Thyroid gland (tissue), 4 donors: ENCODE data around the gene GRIA1. TPM values are rescaled to one million over a fixed set of nuclear protein-coding genes. Genes with fewer than 3 reads are reported as not detected.

Experiments
- DNase-seq, 2 donors: peaks; one replicate each; pipeline ENCODE4 v3.0.0-alpha.2; 2019
- H3K27ac ChIP-seq, 3 donors: fragments of 200-600 bp; sonication (generic); 1 replicate in 2 of 3; 2 replicates in 1 of 3; pipeline ENCODE4 v1.5.1; 2016 to 2019; ENCODE audit warnings: mild to moderate bottlenecking in 1 of 3, moderate library complexity in 1 of 3
- H3K27me3 ChIP-seq: fragments of 200-600 bp; sonication (generic); one replicate; pipeline ENCODE4 v1.5.1; 2019
- H3K36me3 ChIP-seq, 2 donors: fragments of 200-600 bp; sonication (generic); one replicate each; pipeline ENCODE4 v1.5.1; 2016 to 2019
- H3K4me1 ChIP-seq, 2 donors: fragments of 200-600 bp; sonication (generic); one replicate each; pipeline ENCODE4 v1.5.1; 2017 to 2019
- H3K4me3 ChIP-seq, 3 donors: fragments of 200-600 bp; sonication (generic); replicated peaks in 1 of 3; 1 replicate in 2 of 3; 2 replicates in 1 of 3; pipeline ENCODE4 v1.5.1; 2016; ENCODE audit warnings: mild to moderate bottlenecking in 1 of 3
- H3K9me3 ChIP-seq: fragments of 200-600 bp; sonication (generic); one replicate; pipeline ENCODE4 v1.5.1; 2017
- CTCF ChIP-seq, 6 experiments: fragments of 200-600 bp in 3 of 6; fragments of 450-650 bp in 3 of 6; sonication (generic) in 3 of 6; IDR thresholded peaks; one replicate each; pipeline ENCODE4 v1.5.1; 2016 to 2019; ENCODE audit warnings: antibody characterized with exemption in 6 of 6, mild to moderate bottlenecking in 2 of 6, inconsistent platforms in 1 of 6, moderate library complexity in 1 of 6
- POLR2A ChIP-seq, 2 donors: fragments of 450-650 bp; IDR thresholded peaks; one replicate each; pipeline ENCODE4 v1.6.1; 2017; ENCODE audit warnings: antibody characterized with exemption in 2 of 2, mild to moderate bottlenecking in 2 of 2, moderate library complexity in 1 of 2
- WGBS, 2 donors: methylation state at CpG; one replicate each; pipeline ENCODE4 v1.1.5; 2017; 5-methylcytosine and 5-hydroxymethylcytosine counted together
- intact Hi-C: fragments of 100-400 bp; cut with DNase I; formaldehyde crosslinking; loops from one replicate; pipeline ENCODE4 v1.15.1; 2023
- total RNA-seq, 4 donors: library from RNA; depleted of rRNA; stranded (reverse); fragments of >200 nt; gene quantifications; one replicate each; pipeline ENCODE4 v1.2.3, GENCODE V29; 2016

The GRIA1 gene
- total RNA-seq, 4 donors from 2014 or later = 0.21 to 2.6 (median 0.79) TPM

GRCh38 chr5:153624451-153624765, 133.9 kb downstream of the GRIA1 start:
- no peak overlapping the region for H3K27ac ChIP-seq
- TF ChIP-seq CTCF (IDR thresholded peaks at IDR 0.05) = no peak
- no peak for TF ChIP-seq POLR2A (IDR thresholded peaks at IDR 0.05)
- intact Hi-C loops = no loop called here
- H3K9me3 ChIP-seq = no peaks in the 10 kb centered on the region
- H3K4me1 ChIP-seq = peaks cover 0 to 4% of the 10 kb centered on the region in 2 donors
- 76 to 78% methylated on average over 3 of the region's 3 CpGs for WGBS, 2 donors
- no peaks in the 10 kb centered on the region for H3K27me3 ChIP-seq
- no peak overlapping the region for H3K4me3 ChIP-seq
- DNase-seq = no peak
- no peaks in the 10 kb centered on the region for H3K36me3 ChIP-seq

- H3K4me3 ChIP-seq = no peak overlapping the region
- TF ChIP-seq CTCF (IDR thresholded peaks at IDR 0.05) (no peak), POLR2A (IDR thresholded peaks at IDR 0.05) (no peak)
- no peaks in the 10 kb centered on the region for H3K36me3 ChIP-seq
- intact Hi-C loops = no loop called here
- no peaks in the 10 kb centered on the region for H3K27me3 ChIP-seq
- no peak overlapping the region for H3K27ac ChIP-seq
- 81 to 83% methylated on average over 7 of the region's 7 CpGs for WGBS, 2 donors
- no peaks in the 10 kb centered on the region for H3K9me3 ChIP-seq
- DNase-seq = no peak
- peaks cover 0 to 4% of the 10 kb centered on the region in 2 donors for H3K4me1 ChIP-seq
Measured at GRCh38 chr5:153625826-153626354, 135.4 kb downstream of the GRIA1 start.

- TF ChIP-seq POLR2A (IDR thresholded peaks at IDR 0.05) (no peak), CTCF (IDR thresholded peaks at IDR 0.05) (no peak)
- H3K9me3 ChIP-seq = no peaks in the 10 kb centered on the region
- H3K4me3 ChIP-seq = no peak overlapping the region
- no peak for DNase-seq
- no peak overlapping the region for H3K27ac ChIP-seq
- no peaks in the 10 kb centered on the region for H3K27me3 ChIP-seq
- intact Hi-C loops = no loop called here
- WGBS, 2 donors = 83 to 87% methylated on average over 2 of the region's 2 CpGs
- no peaks in the 10 kb centered on the region for H3K36me3 ChIP-seq
- H3K4me1 ChIP-seq = peaks cover 0 to 4% of the 10 kb centered on the region in 2 donors
Measured at GRCh38 chr5:153626836-153627235, 136.4 kb downstream of the GRIA1 start.

GRCh38 chr5:153629027-153629895, 138.8 kb downstream of the GRIA1 start:
- Histone ChIP-seq H3K36me3 (no peaks in the 10 kb centered on the region), H3K4me3 (no peak overlapping the region), H3K9me3 (no peaks in the 10 kb centered on the region), H3K27me3 (no peaks in the 10 kb centered on the region), H3K27ac (no peak overlapping the region), H3K4me1 (peaks cover 0 to 4% of the 10 kb centered on the region in 2 donors)
- TF ChIP-seq CTCF (IDR thresholded peaks at IDR 0.05) = no peak
- 42 to 48% methylated on average over 9 of the region's 9 CpGs for WGBS, 2 donors
- intact Hi-C loops = no loop called here
- peak; percentile 1 to 3 for DNase-seq

GRCh38 chr5:153630546-153630945, 140.1 kb downstream of the GRIA1 start:
- TF ChIP-seq POLR2A (IDR thresholded peaks at IDR 0.05) (no peak), CTCF (IDR thresholded peaks at IDR 0.05) (no peak)
- no peak for DNase-seq
- H3K36me3 ChIP-seq = no peaks in the 10 kb centered on the region
- intact Hi-C loops = no loop called here
- peaks cover 0 to 4% of the 10 kb centered on the region in 2 donors for H3K4me1 ChIP-seq
- H3K27me3 ChIP-seq = no peaks in the 10 kb centered on the region
- H3K27ac ChIP-seq = no peak overlapping the region
- H3K4me3 ChIP-seq = no peak overlapping the region
- no peaks in the 10 kb centered on the region for H3K9me3 ChIP-seq
